ENCODE results near the gene WFIKKN1. TPM values are rescaled to one million over a fixed set of nuclear protein-coding genes. Genes with fewer than 3 reads are reported as not detected.

The WFIKKN1 gene
- total RNA-seq, 1 experiment from 2014 or later, result 0.11 TPM

DNA sequence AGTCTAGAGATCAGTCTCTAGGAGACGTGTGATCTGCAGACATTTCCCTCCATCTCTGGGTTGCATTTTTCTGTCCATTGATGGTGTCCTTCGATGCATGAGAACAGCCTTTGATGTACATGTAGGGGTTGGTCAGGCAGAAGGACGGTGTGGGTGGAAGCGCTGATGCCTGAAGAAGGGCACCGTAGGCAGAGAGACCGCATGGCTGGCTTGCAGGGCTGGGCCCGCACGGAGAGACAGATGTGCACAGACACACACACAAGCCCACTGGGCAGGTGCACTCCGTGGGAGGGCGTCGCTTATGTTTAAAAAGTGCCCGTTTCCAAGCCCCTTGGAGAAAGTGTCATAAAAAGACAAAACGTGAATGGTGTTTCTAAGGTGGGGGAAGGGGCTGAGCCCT is 15.7 kb upstream of the WFIKKN1 start:
- POLR2A ChIA-PET (ENCODE audit: unreplicated experiment), result no interaction called here
- no peak for TF ChIP-seq EZH2phosphoT487 (IDR thresholded peaks at IDR 0.05; ENCODE audit: borderline replicate concordance, low read length)
- TF ChIP-seq, protein P1, sequence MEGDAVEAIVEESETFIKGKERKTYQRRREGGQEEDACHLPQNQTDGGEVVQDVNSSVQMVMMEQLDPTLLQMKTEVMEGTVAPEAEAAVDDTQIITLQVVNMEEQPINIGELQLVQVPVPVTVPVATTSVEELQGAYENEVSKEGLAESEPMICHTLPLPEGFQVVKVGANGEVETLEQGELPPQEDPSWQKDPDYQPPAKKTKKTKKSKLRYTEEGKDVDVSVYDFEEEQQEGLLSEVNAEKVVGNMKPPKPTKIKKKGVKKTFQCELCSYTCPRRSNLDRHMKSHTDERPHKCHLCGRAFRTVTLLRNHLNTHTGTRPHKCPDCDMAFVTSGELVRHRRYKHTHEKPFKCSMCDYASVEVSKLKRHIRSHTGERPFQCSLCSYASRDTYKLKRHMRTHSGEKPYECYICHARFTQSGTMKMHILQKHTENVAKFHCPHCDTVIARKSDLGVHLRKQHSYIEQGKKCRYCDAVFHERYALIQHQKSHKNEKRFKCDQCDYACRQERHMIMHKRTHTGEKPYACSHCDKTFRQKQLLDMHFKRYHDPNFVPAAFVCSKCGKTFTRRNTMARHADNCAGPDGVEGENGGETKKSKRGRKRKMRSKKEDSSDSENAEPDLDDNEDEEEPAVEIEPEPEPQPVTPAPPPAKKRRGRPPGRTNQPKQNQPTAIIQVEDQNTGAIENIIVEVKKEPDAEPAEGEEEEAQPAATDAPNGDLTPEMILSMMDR (conservative IDR thresholded peaks at IDR 0.05; ENCODE audit: low read depth, low read length), result no peak
- TF ChIP-seq EZH2 (IDR thresholded peaks at IDR 0.05; ENCODE audit: low read length, unreplicated experiment), result no peak

DNA sequence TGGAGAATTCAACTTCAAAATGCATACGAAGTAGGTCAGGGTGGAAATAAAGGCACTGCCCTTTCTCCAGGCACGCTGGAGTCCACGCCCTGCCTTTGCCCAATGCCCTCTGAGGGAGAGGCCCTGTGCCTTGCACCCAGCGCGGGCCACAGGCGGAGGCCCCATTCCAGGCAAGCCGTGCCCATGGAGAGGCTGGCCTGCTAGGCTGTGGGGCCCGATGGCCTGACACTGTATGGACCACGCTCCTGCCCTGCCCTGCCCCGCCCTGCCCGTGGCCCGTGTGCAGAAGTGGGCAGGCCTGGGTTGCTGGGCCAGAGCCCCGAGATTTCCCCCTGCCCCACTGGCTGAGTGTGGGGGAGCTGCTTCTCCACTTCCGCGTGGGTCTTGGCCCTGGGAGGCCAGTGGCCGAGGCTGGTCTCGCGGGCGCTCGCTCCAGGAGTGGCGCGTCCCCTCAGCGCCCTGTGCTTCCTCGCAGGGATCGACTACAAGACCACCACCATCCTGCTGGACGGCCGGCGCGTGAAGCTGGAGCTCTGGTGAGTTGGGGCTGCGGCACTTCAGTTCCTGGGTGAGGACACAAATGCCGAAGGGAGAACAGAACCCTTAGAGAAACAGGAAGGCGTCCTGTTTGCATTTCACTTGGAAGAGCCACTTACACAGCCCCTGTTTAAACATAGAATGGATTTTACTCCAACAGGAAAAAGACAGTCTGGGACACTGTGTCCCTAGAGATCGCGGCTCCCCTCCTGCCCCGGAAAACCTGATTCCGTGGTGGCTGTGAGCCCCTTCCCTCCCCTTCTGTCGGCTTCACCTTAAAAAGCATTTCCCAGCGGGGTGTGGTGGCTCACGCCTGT is 13.8 kb upstream of the WFIKKN1 start:
- ChIA-PET POLR2A (ENCODE audit: unreplicated experiment) (no interaction called here), CTCF (no interaction called here)
- Histone ChIP-seq H3K9me3 (ENCODE audit: low read length) (no peaks in the 10 kb centered on the region), H3K79me2 (ENCODE audit: low read length) (no peaks in the 10 kb centered on the region), H3K9ac (ENCODE audit: low read length) (no peak overlapping the region), H3K27me3 (ENCODE audit: low read length) (no peaks in the 10 kb centered on the region), H2AFZ (ENCODE audit: low read length) (no peak overlapping the region), H3K27ac (ENCODE audit: low read length) (no peak overlapping the region), H3K4me2 (ENCODE audit: low read length) (no peak overlapping the region), H3K36me3 (ENCODE audit: low read depth, low read length) (no peaks in the 10 kb centered on the region), H3K4me3 (ENCODE audit: low read length) (no peak overlapping the region), H4K20me1 (ENCODE audit: low read length) (no peaks in the 10 kb centered on the region), H3F3A (ENCODE audit: low read length, unreplicated experiment) (no peaks in the 10 kb centered on the region), H3K4me1 (ENCODE audit: insufficient read depth, low read length) (peaks cover 4% of the 10 kb centered on the region), H3K9me2 (replicated peaks; ENCODE audit: low read length) (no peaks in the 10 kb centered on the region)
- DNase-seq (no peak), ATAC-seq (no peak)
- no TSS peak for BruUV-seq (replicated peaks)
- intact Hi-C loops (cut with micrococcal nuclease), result no loop called here
- TF ChIP-seq, protein P1 (conservative IDR thresholded peaks at IDR 0.05; ENCODE audit: low read depth, low read length), result no peak
- no peak for TF ChIP-seq EZH2 (IDR thresholded peaks at IDR 0.05; ENCODE audit: low read length, unreplicated experiment)
- no peak for TF ChIP-seq EZH2phosphoT487 (IDR thresholded peaks at IDR 0.05; ENCODE audit: borderline replicate concordance, low read length)

More for the DNA sequence above, 15.7 kb upstream of the WFIKKN1 start:
- no peaks in the 10 kb centered on the region for H4K20me1 ChIP-seq (ENCODE audit: low read length)
- H3K79me2 ChIP-seq (ENCODE audit: low read length), result no peaks in the 10 kb centered on the region
- H2AFZ ChIP-seq (ENCODE audit: low read length), result no peak overlapping the region
- H3K9me2 ChIP-seq (replicated peaks; ENCODE audit: low read length), result no peaks in the 10 kb centered on the region
- H3K4me1 ChIP-seq (ENCODE audit: insufficient read depth, low read length), result no peaks in the 10 kb centered on the region
- H3K9me3 ChIP-seq (ENCODE audit: low read length), result no peaks in the 10 kb centered on the region
- no peak overlapping the region for H3K9ac ChIP-seq (ENCODE audit: low read length)
- ATAC-seq (no peak), DNase-seq (no peak)
- no TSS peak for BruUV-seq (replicated peaks)
- H3K27ac ChIP-seq (ENCODE audit: low read length), result no peak overlapping the region
- H3K36me3 ChIP-seq (ENCODE audit: low read depth, low read length), result no peaks in the 10 kb centered on the region
- H3K4me2 ChIP-seq (ENCODE audit: low read length), result no peak overlapping the region
- no peaks in the 10 kb centered on the region for H3F3A ChIP-seq (ENCODE audit: low read length, unreplicated experiment)
- no peaks in the 10 kb centered on the region for H3K27me3 ChIP-seq (ENCODE audit: low read length)
- CTCF ChIA-PET, result no interaction called here
- no peak overlapping the region for H3K4me3 ChIP-seq (ENCODE audit: low read length)
- intact Hi-C loops (cut with micrococcal nuclease), result no loop called here

DNA sequence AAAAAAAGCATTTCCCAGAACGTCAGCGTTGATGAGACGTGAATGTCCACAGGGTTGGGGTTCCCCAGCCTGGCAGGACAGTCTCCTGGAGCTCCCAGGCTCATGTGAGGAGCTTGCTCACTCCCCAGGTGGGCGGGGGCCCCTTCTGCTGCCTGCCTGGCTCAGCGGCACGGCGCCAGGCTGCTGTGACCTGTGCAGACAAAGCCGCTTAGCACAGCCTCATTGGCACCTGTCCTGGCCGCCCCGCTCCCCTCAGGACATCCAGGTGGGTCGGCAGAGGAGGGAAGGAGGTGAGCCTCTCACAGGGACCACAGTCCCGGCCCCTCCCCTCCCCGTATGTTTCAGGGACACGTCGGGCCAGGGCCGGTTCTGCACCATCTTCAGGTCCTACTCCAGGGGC is 12.9 kb upstream of the WFIKKN1 start:
- H3K27ac ChIP-seq (ENCODE audit: low read length), result no peak overlapping the region
- H2AFZ ChIP-seq (ENCODE audit: low read length), result no peak overlapping the region
- intact Hi-C loops (cut with micrococcal nuclease), result no loop called here
- no peak overlapping the region for H3K9ac ChIP-seq (ENCODE audit: low read length)
- no peaks in the 10 kb centered on the region for H3K36me3 ChIP-seq (ENCODE audit: low read depth, low read length)
- H3K4me2 ChIP-seq (ENCODE audit: low read length), result no peak overlapping the region
- BruUV-seq (replicated peaks), result no TSS peak
- DNase-seq (no peak), ATAC-seq (no peak)
- TF ChIP-seq EZH2phosphoT487 (IDR thresholded peaks at IDR 0.05; ENCODE audit: borderline replicate concordance, low read length), result no peak
- TF ChIP-seq EZH2 (IDR thresholded peaks at IDR 0.05; ENCODE audit: low read length, unreplicated experiment), result no peak
- TF ChIP-seq, protein P1 (conservative IDR thresholded peaks at IDR 0.05; ENCODE audit: low read depth, low read length), result no peak
- no peaks in the 10 kb centered on the region for H3F3A ChIP-seq (ENCODE audit: low read length, unreplicated experiment)
- CTCF ChIA-PET, result no interaction called here
- no peak overlapping the region for H3K4me3 ChIP-seq (ENCODE audit: low read length)
- H3K4me1 ChIP-seq (ENCODE audit: insufficient read depth, low read length), result peaks cover 12% of the 10 kb centered on the region
- 0 out of 2 replicates have a peak, but pooled peaks cover under 1% of the 10 kb centered on the region for H3K79me2 ChIP-seq (ENCODE audit: low read length)
- no peaks in the 10 kb centered on the region for H4K20me1 ChIP-seq (ENCODE audit: low read length)
- no peaks in the 10 kb centered on the region for H3K27me3 ChIP-seq (ENCODE audit: low read length)
- POLR2A ChIA-PET (ENCODE audit: unreplicated experiment), result no interaction called here
- H3K9me3 ChIP-seq (ENCODE audit: low read length), result no peaks in the 10 kb centered on the region
- H3K9me2 ChIP-seq (replicated peaks; ENCODE audit: low read length), result no peaks in the 10 kb centered on the region
